ENCODE results near the gene ITM2C.

ITM2C gene

GRCh38 chr2:230904856-230905447 is 40.2 kb downstream of the ITM2C start:
- TF ChIP-seq, protein P1, sequence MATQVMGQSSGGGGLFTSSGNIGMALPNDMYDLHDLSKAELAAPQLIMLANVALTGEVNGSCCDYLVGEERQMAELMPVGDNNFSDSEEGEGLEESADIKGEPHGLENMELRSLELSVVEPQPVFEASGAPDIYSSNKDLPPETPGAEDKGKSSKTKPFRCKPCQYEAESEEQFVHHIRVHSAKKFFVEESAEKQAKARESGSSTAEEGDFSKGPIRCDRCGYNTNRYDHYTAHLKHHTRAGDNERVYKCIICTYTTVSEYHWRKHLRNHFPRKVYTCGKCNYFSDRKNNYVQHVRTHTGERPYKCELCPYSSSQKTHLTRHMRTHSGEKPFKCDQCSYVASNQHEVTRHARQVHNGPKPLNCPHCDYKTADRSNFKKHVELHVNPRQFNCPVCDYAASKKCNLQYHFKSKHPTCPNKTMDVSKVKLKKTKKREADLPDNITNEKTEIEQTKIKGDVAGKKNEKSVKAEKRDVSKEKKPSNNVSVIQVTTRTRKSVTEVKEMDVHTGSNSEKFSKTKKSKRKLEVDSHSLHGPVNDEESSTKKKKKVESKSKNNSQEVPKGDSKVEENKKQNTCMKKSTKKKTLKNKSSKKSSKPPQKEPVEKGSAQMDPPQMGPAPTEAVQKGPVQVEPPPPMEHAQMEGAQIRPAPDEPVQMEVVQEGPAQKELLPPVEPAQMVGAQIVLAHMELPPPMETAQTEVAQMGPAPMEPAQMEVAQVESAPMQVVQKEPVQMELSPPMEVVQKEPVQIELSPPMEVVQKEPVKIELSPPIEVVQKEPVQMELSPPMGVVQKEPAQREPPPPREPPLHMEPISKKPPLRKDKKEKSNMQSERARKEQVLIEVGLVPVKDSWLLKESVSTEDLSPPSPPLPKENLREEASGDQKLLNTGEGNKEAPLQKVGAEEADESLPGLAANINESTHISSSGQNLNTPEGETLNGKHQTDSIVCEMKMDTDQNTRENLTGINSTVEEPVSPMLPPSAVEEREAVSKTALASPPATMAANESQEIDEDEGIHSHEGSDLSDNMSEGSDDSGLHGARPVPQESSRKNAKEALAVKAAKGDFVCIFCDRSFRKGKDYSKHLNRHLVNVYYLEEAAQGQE (IDR thresholded peaks at IDR 0.05; ENCODE audit: low read depth), result no peak
- no peak for TF ChIP-seq TEAD4 (IDR thresholded peaks at IDR 0.05)

GRCh38 chr2:230905448-230906421 is 41.0 kb downstream of the ITM2C start:
- no peak for TF ChIP-seq TAF1 (IDR thresholded peaks at IDR 0.05; ENCODE audit: low read depth)
- TF ChIP-seq CEBPB (IDR thresholded peaks at IDR 0.05), result no peak
- TF ChIP-seq FOXM1 (IDR thresholded peaks at IDR 0.05; ENCODE audit: borderline replicate concordance, low read depth), result no peak
- TF ChIP-seq, protein P2, sequence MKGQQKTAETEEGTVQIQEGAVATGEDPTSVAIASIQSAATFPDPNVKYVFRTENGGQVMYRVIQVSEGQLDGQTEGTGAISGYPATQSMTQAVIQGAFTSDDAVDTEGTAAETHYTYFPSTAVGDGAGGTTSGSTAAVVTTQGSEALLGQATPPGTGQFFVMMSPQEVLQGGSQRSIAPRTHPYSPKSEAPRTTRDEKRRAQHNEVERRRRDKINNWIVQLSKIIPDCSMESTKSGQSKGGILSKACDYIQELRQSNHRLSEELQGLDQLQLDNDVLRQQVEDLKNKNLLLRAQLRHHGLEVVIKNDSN (IDR thresholded peaks at IDR 0.05), result no peak
- no peak for TF ChIP-seq YY1 (IDR thresholded peaks at IDR 0.05; ENCODE audit: low read depth)
- TF ChIP-seq MAX (IDR thresholded peaks at IDR 0.05), result peak; percentile 67
- TF ChIP-seq EP300 (IDR thresholded peaks at IDR 0.05; ENCODE audit: borderline replicate concordance), result no peak
- TF ChIP-seq, protein P1 (IDR thresholded peaks at IDR 0.05; ENCODE audit: low read depth), result peak; percentile 28; the same call in 1 of the 2 replicates
- TF ChIP-seq RAD21 (IDR thresholded peaks at IDR 0.05; ENCODE audit: low read depth), result no peak
- no peak for TF ChIP-seq TCF12 (IDR thresholded peaks at IDR 0.05; ENCODE audit: low read depth)

GRCh38 chr2:230906471-230907230 is 41.9 kb downstream of the ITM2C start:
- TF ChIP-seq CEBPB (IDR thresholded peaks at IDR 0.05), result no peak
- TF ChIP-seq, protein P2 (IDR thresholded peaks at IDR 0.05), result no peak
- no peak for TF ChIP-seq TEAD4 (IDR thresholded peaks at IDR 0.05)
- TF ChIP-seq, protein P1 (IDR thresholded peaks at IDR 0.05; ENCODE audit: low read depth), result no peak
- no peak for TF ChIP-seq EGR1 (IDR thresholded peaks at IDR 0.05)
- no peak for TF ChIP-seq RAD21 (IDR thresholded peaks at IDR 0.05; ENCODE audit: low read depth)
- TF ChIP-seq YY1 (IDR thresholded peaks at IDR 0.05; ENCODE audit: low read depth), result no peak
- TF ChIP-seq TAF1 (IDR thresholded peaks at IDR 0.05; ENCODE audit: low read depth), result no peak
- TF ChIP-seq EP300 (IDR thresholded peaks at IDR 0.05; ENCODE audit: borderline replicate concordance), result no peak
- no peak for TF ChIP-seq FOXM1 (IDR thresholded peaks at IDR 0.05; ENCODE audit: borderline replicate concordance, low read depth)
- TF ChIP-seq CREB1 (IDR thresholded peaks at IDR 0.05; ENCODE audit: low read depth), result no peak
- no peak for TF ChIP-seq TCF12 (IDR thresholded peaks at IDR 0.05; ENCODE audit: low read depth)
- TF ChIP-seq NFIC (IDR thresholded peaks at IDR 0.05), result no peak
- TF ChIP-seq ZBTB7A (IDR thresholded peaks at IDR 0.05; ENCODE audit: low read depth), result no peak
- no peak for TF ChIP-seq MAX (IDR thresholded peaks at IDR 0.05)

Data from Ishikawa (cell line).